Tibial nerve (tissue), 3 donors: Measurements from ENCODE around the gene FAM222B.

Experiments
- CTCF ChIP-seq, 5 experiments: fragments of 200-600 bp in 3 of 5; fragments of 450-650 bp in 2 of 5; sonication (generic) in 3 of 5; IDR thresholded peaks; one replicate each; pipeline ENCODE4 v1.5.1; 2016 to 2019; ENCODE audit warnings: antibody characterized with exemption in 5 of 5, mild to moderate bottlenecking in 3 of 5, moderate library complexity in 2 of 5
- POLR2A ChIP-seq, 2 donors: fragments of 450-650 bp; IDR thresholded peaks; one replicate each; pipeline ENCODE4 v1.6.1; 2017; ENCODE audit warnings: antibody characterized with exemption in 2 of 2, mild to moderate bottlenecking in 2 of 2, moderate library complexity in 2 of 2

DNA sequence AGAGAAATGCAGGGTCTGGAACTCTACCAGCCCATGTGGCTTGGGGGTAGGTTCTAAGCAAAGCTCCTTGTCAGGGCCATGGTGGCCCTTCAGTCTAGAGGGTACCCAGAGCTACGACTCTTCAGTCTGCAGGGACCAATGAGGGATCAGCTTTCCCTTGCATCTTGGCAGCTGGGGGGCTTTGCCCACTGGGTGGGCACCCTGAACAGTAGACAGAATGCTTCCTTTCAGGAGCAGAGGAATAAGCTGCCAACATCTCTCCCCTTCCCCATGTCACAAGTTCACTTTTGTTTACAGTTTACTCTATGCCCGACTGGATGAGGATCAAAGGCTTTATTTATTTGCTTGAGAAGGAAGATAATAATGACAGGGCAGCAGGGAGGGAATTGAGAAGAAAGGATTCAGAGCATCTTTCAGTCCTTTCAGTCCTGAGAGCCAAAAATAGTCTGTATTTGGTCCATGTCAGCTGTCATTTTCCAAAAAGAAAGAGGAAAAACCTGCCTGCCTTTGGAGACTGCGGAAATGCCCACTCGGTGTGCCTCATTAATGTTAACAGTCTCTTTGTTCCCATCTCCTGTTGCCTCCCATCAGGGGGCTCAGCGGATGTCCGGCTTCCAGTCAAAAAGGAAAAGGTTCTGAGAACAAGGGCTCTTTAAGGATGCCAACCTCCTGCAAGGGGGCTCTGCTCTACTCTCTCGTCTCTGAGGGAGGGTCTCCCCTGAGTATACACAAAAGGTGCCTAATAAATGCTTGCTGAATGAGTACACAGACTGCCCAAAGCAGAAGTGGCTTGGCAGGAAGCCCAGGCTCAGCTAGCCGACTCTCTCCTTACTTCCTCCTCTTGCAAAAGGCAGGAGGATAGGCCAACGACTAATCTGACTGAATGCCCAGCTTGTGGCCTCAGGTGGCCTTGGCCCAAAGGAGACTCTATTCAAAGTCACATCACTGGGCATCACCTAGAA lies 81.7 kb downstream of the FAM222B start:
- TF ChIP-seq CTCF (IDR thresholded peaks at IDR 0.05): no peak
- no peak for TF ChIP-seq POLR2A (IDR thresholded peaks at IDR 0.05)
